Germinal center (tissue), 1 donor: ENCODE data around the gene GRM8.
"Not testable (repeated sequence)": the region's sequence is repeated elsewhere in the genome, so short reads cannot be mapped to it uniquely, and the experiment has no call there.

Experiments used
- DNase-seq: peaks from one replicate; pipeline ENCODE4 v3.0.0; 2012; ENCODE audit warnings: mixed read lengths, low spot score

GRM8 gene

DNA sequence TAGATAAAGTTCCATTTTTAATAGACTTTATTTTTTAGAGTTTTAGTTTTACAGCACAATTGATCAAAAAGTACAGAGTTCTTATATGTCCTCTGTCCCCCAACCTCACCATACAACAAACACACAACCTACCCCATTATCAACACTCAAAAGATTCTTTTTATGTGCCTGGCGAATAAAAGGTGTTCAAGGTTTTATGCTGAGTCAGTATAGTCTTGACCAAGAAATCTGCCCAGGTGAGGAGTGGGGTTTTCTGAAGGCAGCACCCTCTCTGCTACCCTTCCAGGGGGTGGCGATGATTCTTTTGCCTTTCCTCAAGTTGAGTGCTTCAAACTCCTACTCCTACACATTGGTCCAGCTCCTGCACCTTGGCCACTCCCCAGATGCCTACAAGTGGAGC lies 222.9 kb downstream of the GRM8 start:
- no peak for DNase-seq

DNA sequence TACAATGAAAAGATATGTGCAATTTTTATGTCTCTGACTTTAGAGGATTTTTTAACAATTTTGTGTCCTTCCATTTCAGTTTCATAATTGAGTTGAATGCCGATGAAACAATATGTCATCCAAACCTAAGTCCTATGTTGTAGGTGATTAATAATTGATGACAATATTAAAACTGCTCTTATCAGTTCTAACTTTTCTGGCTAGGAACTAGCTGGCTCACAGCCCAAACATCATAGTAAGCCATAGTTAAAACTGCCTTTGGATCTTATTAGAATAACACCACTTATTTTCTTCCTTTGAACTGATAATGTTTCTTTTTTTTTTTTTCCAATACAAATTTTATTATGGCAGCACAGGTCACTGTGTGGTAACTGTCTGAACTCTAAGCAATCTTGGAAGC lies 230.9 kb downstream of the GRM8 start:
- DNase-seq = no peak

DNA sequence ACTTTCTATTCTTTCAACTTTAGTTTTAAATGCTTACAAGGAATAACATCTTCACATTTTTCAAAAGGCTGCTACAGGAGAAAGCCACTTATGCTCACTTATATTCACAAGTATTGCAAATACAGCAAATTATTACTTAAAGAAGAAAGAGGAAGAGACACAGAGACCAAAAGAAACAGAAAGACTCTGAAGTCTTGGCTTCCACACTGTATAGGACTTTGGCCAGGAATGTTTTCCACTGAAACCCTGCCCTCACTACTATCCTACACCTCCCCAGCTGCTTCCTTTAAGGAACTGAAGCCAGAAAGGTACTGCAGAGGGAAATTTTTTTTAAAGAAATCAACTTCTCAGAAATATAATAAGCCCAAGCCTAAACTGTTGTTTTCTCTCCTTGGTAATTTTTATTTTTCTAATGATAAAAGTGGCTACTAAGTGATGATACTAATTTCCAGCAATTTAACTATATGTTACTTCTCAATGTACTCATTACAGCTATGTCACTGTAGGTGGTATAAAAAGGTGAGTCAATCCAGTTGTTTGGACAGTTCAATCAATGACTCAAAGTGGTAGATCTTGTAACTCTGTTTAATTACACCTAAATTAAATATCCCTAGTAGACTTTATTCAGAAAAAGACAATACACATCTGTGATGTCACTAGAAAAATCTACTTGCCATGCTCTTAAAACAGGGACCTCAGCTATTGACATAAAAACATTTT lies 231.6 kb downstream of the GRM8 start:
- no peak for DNase-seq

DNA sequence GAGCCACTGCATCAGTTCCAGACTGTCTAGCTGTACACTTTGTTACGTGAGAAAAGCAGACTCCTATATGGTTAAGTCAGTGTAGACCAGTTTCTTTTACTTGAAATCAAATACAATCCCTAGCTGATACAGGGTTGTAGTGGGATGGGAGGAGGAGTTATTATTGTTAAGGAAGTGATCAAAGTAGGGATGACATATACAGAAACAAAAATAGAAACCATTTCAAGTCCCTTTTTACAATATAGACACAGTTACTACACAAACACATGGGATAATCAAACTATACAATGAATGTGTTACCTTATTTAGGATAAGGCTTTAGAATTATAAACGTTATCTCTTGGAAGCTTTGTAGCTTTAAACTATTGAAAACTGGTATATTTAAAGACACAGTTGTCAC lies 233.9 kb downstream of the GRM8 start:
- no peak for DNase-seq

DNA sequence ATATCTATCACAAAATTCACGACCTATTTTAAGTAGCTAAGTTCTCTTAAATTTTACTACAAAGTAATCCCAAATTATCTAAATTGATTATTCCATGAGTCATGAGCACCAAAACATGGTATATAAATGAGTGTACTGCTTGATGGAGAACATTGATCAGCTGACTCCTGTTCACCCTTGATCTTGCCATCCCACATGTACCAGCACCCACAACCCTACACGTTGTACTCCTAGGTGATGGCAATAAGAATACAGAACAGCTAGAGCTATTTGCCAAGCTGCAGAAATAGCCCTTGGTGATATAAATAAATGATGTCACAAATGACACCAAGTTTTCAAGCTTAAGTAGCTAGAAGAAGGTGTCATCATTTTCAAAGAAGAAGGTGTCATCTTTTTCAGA lies 235.5 kb downstream of the GRM8 start:
- no peak for DNase-seq

DNA sequence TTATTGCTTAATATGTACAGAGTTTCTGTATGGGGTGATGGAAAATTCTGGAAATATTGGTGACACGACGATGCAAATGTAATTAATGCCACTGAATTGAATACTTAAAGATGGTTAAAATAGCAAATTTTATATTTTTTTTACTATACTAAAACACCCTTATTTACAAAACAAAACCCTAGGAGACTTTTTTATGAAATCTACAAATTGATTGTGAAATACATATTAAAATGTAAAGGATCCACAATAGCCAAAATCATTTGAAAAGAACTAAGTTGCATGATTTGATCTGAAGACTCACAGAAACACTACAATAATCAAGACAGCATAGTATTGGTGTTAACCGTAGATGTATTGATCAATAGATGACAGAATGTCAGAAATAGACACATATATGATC lies 252.0 kb downstream of the GRM8 start:
- no peak for DNase-seq

DNA sequence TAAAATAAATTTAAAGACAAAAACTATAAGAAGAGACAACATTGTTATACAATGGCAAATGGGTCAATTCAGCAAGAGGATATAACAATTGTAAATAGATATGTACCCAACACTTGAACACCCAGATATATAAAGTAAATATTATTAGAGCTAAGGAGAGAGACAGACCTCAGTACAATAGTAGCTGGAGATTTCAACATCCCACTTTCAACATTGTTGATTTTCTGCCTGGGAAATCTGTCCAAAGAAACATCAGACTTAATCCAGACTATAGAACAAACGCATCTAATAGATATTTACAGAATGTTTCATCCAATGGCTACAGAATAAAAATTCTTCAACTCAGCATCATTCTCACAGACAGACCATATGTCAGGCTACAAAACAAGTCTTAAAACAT lies 256.1 kb downstream of the GRM8 start:
- DNase-seq = no peak

DNA sequence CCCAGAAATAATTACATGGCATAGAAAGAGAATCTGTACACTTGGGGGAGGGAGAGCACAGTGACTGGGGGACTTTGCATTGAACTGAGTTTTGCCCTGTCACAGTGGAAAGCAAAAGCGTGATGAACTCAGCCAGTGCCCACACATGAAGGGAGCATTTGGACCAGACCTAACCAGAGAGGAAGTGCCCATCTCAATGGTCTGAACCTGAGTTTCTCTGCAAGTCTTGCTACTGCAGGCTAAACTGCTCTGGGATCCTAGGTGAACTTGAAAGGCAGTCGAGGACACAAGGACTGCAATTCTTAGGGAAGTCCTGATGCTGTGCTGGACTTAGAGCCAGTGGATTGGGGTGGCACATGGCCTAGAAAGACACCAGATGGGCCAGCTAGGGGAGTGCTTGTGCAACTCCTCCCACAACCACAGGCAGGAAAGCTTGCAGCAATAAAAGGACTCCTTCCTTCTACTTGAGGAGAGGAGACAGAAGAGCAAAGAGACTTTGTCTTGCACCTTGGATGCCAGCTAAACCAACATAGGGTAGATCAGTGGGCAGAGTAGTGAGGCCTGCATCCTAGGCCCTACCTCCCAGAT lies 259.0 kb downstream of the GRM8 start:
- DNase-seq = no peak

DNA sequence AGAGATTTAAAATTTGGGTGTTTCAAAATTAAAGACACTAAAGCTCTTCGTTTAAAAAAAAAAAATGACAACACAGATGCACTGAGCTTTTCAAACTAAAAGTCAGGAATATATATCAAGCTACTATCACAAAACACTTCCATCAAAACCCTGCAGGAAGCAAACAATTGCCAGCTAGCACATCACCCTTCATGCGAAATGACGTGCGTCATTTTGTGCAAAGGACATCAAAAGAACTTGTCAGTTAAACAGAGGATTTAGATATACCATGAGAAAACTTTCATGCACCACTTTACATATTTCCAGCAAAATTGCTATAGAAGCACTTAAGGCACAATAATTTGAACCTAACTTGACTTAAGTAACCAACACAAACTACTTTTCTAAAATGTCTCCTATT lies 264.7 kb downstream of the GRM8 start:
- no peak for DNase-seq

DNA sequence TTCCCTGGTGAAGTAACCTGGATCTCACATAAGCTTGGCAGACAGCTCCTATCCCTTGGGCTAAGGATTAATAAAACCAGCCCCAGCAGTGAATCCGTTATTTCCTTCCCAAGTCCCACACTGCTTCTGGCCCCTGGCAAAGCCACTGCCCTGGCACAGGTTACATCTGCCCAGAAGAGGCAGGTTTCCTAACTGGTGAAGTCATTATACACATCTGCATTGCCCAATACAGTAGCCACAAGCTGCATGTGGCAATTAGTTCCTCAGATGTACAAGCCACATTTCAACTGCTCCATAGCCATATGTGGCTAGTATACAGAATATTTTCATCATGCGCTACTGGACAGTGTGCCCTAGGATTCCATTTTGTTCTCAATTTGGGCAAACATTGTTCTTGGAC lies 273.0 kb downstream of the GRM8 start:
- no peak for DNase-seq

DNA sequence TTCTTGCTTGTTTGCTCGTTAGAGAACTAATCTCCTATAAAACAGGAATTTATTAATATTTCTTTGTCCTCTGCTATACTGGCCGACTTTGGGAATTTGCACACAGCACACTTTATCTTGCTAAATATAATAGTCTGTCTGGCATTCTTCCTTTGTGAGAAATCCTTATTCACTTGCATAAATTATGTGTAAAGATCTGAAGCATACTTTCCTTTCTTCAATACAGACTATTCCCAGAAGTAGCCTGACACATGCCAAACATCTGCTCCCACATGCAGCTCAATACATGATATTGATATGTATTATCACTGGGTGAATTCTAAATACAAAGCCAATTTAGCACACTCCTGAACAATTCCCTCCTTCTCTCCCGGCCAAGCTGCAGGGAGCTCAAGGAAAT lies 273.9 kb downstream of the GRM8 start:
- DNase-seq = no peak

DNA sequence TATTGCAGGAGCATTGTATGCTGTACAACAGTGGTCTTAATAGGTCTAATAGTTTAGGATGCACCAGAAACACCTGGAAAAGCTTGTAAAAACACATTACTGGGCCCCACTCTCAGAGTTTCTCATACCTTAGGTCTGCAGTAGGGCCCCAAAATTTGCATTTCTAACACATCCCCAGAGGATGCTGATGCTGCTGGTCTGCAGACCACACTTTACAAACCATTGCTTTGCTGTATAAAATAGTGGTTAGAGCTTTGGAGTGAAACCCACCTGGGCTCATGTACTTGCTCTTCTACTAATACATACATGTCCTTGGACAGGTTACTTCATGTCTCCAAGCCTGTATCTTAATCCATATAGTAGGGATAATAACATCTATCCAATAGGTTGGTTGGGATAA lies 279.7 kb downstream of the GRM8 start:
- no peak for DNase-seq

DNA sequence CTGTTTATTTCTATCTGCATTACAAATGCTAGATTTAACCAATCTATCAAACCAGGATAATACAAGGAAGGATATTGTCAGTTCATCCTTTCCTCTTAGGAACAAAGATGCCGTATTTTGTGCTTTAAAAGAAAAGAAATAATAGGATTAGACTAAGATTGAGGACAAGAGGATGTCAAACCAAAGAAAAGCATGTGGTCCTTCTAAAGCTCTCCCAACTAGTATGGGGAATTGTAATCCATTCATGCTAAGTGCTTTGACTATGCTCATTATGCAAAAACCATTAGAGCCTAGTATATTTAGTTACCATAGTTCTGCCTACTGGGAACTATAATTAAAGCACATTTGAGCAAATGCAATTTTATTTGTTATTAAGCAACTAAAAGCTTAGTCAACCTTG lies 280.2 kb downstream of the GRM8 start:
- DNase-seq = no peak

DNA sequence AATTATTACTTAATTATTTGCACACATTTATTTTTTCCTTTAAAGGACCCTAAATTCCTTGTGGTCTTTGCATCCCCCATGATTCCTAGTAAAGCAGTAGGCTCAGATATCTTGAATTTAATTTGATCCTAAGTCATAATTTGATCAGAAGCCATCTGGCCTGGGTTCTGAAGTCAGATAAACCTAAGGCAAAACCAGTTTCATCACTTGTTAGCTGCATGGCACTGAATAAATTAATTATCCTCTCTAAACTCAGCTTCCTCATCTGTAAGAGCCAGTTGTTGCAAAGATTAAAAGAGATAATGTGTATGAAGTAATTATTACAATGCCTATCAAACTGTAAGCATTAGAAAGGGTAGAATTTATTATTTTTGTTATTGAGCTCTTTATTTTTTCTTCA lies 293.1 kb downstream of the GRM8 start:
- no peak for DNase-seq

DNA sequence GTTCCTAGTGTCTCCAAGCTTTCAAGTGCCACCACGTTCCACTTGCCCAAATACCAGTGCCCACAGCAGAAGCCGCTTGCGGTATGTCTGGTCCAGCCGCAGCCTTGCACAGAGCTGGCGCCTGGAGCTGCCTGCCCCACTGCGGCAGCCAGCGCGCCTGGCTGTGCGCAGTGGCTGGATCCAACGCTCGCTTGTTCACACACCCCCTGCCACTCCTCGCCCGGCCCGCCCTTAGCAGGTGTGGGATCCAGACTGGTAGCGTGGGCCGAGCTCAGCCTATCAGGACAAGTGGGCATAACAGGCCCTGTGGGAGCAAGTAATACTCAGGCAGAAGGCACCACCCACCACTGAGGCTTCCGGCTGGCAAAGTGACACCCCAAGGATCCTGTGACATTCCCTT lies 294.4 kb downstream of the GRM8 start:
- no peak for DNase-seq

DNA sequence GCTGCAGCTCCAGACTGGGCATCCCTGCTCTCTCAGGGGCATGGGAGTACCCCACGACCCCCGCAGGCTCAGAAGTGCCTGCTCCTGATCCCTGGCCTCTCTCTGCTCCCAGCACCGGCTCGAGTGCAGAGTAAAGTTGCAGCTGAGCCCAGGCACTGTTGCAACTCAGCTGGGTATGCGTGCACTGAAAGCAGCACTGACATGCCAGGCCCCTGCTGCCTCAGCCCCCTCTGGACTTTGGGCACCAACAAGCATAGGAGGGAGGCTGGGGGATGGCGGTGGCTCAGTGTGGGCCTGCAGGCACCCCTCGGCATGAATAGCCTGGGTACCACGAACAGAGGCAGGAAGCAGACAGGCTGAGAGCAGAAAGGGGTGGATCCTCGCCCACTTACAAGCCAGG lies 295.3 kb downstream of the GRM8 start:
- no peak for DNase-seq

DNA sequence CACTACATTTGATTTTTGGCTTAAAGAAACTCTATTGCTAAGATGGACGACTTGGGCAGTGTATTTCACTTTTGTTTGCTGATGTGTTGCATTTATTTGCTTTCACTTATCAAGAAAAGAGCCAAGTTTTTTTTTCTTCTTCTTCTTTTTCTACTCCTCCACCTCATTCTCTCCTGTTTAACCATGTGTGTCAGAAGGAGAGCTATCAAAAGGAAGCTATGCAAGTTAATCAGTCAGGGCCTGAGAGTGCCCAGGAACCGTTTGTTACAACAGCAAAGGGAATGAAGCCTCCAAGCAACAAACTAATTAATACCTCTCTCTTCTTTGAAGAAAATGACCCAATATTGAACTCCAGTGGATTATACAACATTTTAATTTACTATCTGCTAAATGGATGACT lies 299.3 kb downstream of the GRM8 start:
- DNase-seq = no peak

DNA sequence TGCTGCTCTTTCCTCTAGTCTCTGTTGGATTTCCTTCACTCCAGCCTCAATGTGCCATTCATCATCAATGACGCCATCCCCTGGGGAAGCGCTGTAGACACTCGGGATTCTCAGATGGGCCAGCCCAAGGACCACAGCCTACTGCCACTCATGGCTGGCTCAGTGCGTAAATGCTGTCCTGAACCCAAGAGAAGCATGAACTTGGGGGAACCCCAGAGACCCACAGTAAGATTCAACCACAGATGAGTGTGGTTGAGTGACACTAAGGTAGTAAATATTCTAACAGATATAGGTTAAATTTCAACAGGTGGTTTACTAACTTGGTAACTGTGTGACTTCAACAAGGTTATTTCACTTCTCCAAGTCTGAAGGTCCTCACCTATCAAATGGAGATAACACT lies 304.1 kb downstream of the GRM8 start:
- no peak for DNase-seq

DNA sequence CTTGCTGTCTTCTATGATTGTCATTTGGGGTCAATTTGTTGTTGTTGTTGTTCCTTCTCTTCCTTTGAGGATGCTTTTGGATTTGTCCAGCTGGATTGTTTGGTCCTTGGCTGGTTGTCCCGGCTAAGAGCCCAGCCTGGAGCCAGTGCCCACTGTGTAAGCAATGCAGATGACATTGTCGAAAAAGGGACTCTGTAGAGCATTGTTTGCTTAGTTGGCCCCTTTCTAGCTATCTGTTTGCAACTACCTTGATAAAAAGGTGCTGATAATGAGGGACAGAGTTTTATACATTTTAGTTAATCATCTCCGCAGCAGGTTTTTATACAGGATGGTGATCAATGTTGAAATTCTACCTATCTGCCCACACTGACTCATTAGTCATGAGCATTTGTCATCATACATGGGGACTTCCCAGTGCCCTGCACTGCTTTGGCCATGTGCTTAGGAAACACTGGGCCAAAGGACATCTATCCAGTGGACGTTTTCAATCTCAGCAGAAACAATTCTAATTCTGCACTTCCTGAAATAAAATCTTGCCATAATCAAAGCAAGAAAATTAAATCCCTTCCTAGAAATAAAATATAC lies 311.9 kb downstream of the GRM8 start:
- no peak for DNase-seq

DNA sequence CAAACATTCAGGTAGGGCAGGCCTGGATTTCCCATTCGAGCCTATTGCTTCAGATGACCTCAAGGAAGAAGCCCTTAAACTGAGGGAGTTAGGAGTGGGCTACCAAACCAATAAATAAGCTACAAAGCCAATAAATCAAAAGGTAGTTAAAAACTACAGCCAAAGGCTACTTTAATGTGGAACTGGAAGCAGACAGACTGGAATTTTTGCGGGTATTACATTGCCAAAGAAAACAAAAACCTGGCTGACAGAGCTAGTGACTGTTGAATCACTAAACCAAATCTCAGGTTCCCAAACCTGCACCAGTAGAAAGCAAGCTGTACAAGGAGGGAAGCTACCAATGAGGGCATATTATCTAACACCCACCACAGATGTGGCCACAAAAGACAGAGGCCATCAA lies 315.6 kb downstream of the GRM8 start:
- DNase-seq = no peak

DNA sequence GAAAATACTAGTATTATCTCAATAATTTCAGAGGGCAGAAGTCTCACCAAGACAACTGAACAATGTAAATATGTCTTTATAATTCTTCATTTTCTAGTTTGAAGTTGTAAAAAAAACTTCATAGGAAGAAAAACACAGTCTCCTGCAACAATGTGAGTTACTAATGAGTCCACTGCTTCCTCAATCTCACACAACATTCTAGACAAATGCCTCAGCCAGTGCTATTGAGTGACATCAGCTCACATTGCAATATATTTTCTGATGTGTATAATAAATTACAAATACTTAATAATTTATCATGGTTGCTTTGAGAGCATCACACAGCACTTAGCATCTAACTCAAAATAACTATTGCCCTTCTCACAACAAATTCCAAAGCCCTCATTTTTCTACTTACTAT lies 321.2 kb downstream of the GRM8 start:
- DNase-seq = no peak

DNA sequence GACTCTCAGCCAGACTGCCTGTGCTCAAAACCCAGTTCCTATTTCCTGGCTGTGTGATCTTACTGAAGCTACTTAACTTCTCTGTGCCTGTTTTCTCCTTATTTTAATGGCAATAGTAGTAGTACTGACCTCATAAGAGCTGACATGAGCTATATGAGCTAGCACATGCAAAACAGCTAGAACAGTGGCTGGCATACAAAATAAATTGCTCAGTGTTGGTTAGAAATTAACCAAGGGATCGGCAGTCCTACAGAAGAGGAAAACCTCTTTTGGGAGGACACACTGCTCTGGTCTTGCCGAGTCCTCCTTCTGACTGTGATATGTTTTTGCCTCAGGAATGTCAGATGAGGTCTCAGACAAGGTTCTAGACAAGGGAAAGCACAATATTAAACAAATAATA lies 322.6 kb downstream of the GRM8 start:
- no peak for DNase-seq

DNA sequence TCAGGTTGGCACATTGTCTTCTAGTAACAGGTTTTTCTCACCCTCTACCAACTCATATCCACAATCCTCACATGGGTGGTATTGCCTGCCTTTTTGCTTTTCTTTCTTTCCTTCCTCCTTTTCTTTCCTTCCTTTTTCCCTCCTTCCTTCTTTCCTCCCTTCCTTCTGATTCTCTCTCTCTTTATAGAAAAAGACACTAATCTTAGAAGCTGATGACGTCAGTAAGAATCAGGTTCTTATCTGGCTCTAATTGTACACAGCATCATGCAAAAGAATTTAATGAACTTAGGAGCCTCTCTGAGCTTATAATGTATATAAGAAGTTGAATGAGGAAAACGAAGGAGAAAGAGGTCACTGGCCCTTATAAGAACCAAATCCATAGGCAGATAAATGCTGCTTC lies 328.3 kb downstream of the GRM8 start:
- no peak for DNase-seq

DNA sequence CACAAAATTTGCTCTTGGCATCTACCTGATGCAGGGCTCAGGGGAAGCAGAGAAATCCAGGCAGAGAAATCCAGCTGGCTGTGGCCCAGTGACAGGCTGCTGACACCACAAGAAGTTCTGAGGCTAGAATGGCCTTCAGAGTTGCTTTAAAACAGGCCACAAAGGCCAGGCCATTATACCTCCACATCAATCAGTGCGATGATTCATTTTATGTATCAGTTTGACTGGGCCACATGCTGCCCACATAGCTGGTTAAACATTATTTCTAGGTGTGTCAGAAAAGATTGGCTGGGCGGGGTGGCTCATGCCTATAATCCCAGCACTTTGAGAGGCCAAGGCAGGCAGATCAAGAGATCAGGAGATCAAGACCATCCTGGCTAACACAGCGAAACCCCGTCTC lies 341.1 kb downstream of the GRM8 start:
- not testable (repeated sequence) for DNase-seq
